ENCODE measurements around the gene AMER2. TPM values are rescaled to one million over a fixed set of nuclear protein-coding genes. Genes with fewer than 3 reads are reported as not detected.

AMER2 gene, protein sequence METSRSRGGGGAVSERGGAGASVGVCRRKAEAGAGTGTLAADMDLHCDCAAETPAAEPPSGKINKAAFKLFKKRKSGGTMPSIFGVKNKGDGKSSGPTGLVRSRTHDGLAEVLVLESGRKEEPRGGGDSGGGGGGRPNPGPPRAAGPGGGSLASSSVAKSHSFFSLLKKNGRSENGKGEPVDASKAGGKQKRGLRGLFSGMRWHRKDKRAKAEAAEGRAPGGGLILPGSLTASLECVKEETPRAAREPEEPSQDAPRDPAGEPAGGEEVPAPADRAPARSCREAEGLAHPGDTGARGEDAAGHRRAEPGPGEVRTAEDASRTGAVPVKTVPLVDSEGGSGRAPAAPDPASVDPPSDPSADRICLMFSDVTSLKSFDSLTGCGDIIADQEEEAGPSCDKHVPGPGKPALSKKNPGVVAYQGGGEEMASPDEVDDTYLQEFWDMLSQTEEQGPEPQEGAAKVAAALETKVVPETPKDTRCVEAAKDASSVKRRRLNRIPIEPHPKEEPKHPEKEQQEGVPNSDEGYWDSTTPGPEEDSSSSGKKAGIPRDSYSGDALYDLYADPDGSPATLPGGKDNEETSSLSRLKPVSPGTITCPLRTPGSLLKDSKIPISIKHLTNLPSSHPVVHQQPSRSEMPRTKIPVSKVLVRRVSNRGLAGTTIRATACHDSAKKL
- not detected in 2 replicates for total RNA-seq

DNA sequence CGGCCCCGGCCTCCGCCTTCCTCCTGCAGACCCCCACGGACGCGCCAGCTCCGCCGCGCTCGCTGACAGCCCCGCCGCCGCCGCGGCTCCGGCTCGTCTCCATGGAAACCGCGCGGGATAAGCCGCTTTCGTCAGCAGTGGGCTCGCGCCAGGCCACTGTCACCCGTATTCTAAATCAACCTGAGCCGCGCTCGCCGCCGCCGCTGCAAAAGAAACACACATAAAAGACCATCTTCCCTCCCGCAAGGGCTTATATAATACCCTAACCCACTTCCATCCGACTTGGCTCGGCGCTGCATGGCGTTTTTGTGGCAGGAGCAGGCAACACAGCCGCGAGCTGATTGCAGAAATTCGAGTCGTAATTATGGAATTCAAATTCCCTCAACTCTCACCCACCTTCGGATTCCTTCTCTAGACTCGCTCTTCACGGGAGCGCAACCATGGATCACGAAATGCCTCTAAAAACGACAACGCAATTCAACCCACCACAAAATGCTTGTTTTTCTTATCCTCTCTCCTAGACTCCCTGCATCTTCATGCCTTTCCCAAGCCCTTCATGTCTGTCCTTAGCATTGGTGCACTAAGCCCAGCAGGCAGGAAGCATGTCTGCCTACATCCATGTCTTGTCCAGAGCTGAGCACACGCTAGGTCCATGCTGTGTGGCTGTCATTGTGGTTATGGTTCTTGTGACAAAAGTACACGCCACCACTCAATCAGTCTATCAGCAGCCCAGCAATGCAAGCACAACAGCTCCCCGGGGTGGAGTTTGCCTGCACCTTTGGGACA lies at the start of gene AMER2:
AMER2 (minus strand) TSS at position 772 of the 786 bp plus-strand sequence; CDS start at position 103, 669 bp downstream.

Other genes with a start within 250 kb of the AMER2 start
- gene PABPC3, start 76.2 kb downstream of the AMER2 start, total RNA-seq, result 0.09 TPM in 2 replicates
- 21.3 and 23.7 TPM in 2 replicates for gene MTMR6, start 115.2 kb upstream of the AMER2 start, total RNA-seq
- 37.3 and 46.2 TPM in 2 replicates for gene NUP58, start 129.3 kb upstream of the AMER2 start, total RNA-seq
- under 0.01 TPM in 2 replicates for gene ATP8A2, start 199.7 kb upstream of the AMER2 start, total RNA-seq